Astrocyte (in vitro differentiated cells and primary cell): ENCODE data around the gene PSD. TPM values are rescaled to one million over a fixed set of nuclear protein-coding genes. Genes with fewer than 3 reads are reported as not detected.
A peak's percentile ranks its signal among the peaks of the same experiment; 100 is the strongest.

ENCODE experiments used
- DNase-seq: peaks from one replicate; pipeline ENCODE4 v3.0.0-alpha.2; 2010; ENCODE audit warnings: low read depth
- FAIRE-seq: peaks from 2 replicates; lab custom pipeline; 2011; peaks lifted over from hg19 to GRCh38; lab: Jason Lieb, UNC
- H2AFZ ChIP-seq: 2 replicates; pipeline ENCODE4 v1.6.0; 2012; ENCODE audit warnings: low read depth, low read length, inconsistent platforms
- H3K27ac ChIP-seq: 2 replicates; pipeline ENCODE4 v1.5.1; 2011; ENCODE audit warnings: low read depth, low read length, inconsistent platforms
- H3K27me3 ChIP-seq: 2 replicates; pipeline ENCODE4 v1.6.0; 2011; ENCODE audit warnings: low read length, inconsistent platforms; ENCODE audit not compliant: insufficient read depth
- H3K36me3 ChIP-seq: 2 replicates; pipeline ENCODE4 v1.5.1; 2011; ENCODE audit warnings: low read length, inconsistent platforms; ENCODE audit not compliant: insufficient read depth
- H3K4me1 ChIP-seq: 2 replicates; pipeline ENCODE4 v1.5.1; 2011; ENCODE audit warnings: low read length, inconsistent platforms; ENCODE audit not compliant: insufficient read depth
- H3K4me2 ChIP-seq: 2 replicates; pipeline ENCODE4 v1.6.0; 2012; ENCODE audit warnings: low read length, inconsistent platforms
- H3K4me3 ChIP-seq: 2 replicates; pipeline ENCODE4 v1.5.1; 2011; ENCODE audit warnings: low read depth, mild to moderate bottlenecking, low read length, inconsistent platforms; ENCODE audit not compliant: insufficient read depth
- H3K79me2 ChIP-seq: 2 replicates; pipeline ENCODE4 v1.6.0; 2012; ENCODE audit warnings: mild to moderate bottlenecking, low read length, inconsistent platforms; ENCODE audit not compliant: insufficient read depth
- H3K9ac ChIP-seq: 2 replicates; pipeline ENCODE4 v1.6.0; 2012; ENCODE audit warnings: mild to moderate bottlenecking, low read length, inconsistent platforms
- H3K9me3 ChIP-seq: 2 replicates; pipeline ENCODE4 v1.5.1; 2012; ENCODE audit warnings: low read depth, mild to moderate bottlenecking, low read length, inconsistent platforms; ENCODE audit not compliant: insufficient read depth
- H4K20me1 ChIP-seq: 2 replicates; pipeline ENCODE4 v1.6.0; 2012; ENCODE audit warnings: low read length, inconsistent platforms; ENCODE audit not compliant: insufficient read depth
- H3K27ac Mint-ChIP-seq: one replicate; pipeline ENCODE4 v1.8.0; 2021; ENCODE audit warnings: mild to moderate bottlenecking, mixed read lengths; ENCODE audit not compliant: unreplicated experiment
- H3K27me3 Mint-ChIP-seq: one replicate; pipeline ENCODE4 v1.8.0; 2021; ENCODE audit warnings: low read depth, mixed read lengths; ENCODE audit not compliant: unreplicated experiment
- H3K36me3 Mint-ChIP-seq: one replicate; pipeline ENCODE4 v1.8.0; 2021; ENCODE audit warnings: low read depth, mixed read lengths; ENCODE audit not compliant: unreplicated experiment
- H3K4me1 Mint-ChIP-seq: one replicate; pipeline ENCODE4 v1.8.0; 2021; ENCODE audit warnings: low read depth, mixed read lengths; ENCODE audit not compliant: unreplicated experiment
- H3K4me3 Mint-ChIP-seq: one replicate; pipeline ENCODE4 v1.8.0; 2021; ENCODE audit warnings: mild to moderate bottlenecking, moderate library complexity, mixed read lengths; ENCODE audit not compliant: unreplicated experiment
- H3K9me3 Mint-ChIP-seq: one replicate; pipeline ENCODE4 v1.8.0; 2021; ENCODE audit warnings: mild to moderate bottlenecking, mixed read lengths; ENCODE audit not compliant: unreplicated experiment
- EZH2 ChIP-seq: IDR thresholded peaks from 2 replicates; pipeline ENCODE4 v1.6.1; 2012; ENCODE audit warnings: mild to moderate bottlenecking, low read length, inconsistent platforms; ENCODE audit not compliant: insufficient read depth
- total RNA-seq: library from RNA; stranded (reverse); gene quantifications from 2 replicates; pipeline ENCODE4 v1.2.1, GENCODE V29; 2021
- TF ChIP-seq, protein P1 (sequence below): IDR thresholded peaks from 2 replicates; pipeline ENCODE4 v1.5.1; 2011; ENCODE audit warnings: low read depth, mild to moderate bottlenecking, inconsistent platforms, low read length, moderate library complexity; ENCODE audit not compliant: insufficient read depth

Gene PSD
- total RNA-seq, 1 donor from 2014 or later, result 8.8 TPM

DNA sequence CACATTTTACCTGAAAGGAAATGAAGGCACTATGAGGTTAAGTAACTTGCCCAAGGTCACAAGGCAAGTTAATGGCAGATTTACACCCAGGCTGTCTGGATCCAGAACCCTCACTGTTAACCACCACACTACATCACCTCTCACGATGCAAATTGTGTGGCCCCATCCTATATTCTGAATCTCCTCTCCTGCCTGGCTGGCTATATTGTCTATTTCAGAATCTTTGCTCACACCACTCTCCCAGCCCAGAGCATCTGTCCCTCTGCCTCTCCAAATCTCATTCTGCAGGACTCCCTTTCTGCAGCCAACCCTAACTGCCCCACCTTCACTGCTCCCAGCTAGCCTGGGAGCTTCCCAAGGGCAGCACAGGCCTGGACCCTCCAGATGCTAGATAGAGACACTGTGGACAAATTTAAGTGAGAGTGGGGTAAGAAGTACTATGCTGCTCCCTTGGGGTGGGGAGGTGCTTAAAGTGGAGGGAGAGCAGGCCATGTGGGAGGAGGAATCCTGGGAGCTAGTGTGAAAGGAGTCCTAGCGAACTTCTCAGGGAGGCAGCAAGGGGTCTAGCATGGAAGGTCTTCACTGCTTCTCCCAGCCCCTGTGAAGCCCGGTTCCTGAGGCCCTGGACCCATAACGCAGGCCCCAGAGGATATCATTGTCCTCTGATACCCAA, 13.0 kb upstream of the PSD start:
- FAIRE-seq, result no peak
- H3K9me3 ChIP-seq, result no peaks in the 10 kb centered on the region
- H3K4me1 ChIP-seq, result peaks cover 23% of the 10 kb centered on the region
- peak overlapping the region; percentile 95 for H3K4me3 Mint-ChIP-seq
- peak overlapping the region; percentile 93 for H3K4me3 ChIP-seq
- no peaks in the 10 kb centered on the region for H3K27me3 ChIP-seq
- H4K20me1 ChIP-seq, result peaks cover 16% of the 10 kb centered on the region
- H3K27me3 Mint-ChIP-seq, result peaks cover 4% of the 10 kb centered on the region
- peak overlapping the region; percentile 74 for H3K27ac ChIP-seq
- peak overlapping the region; percentile 94 for H3K9ac ChIP-seq
- peaks cover 13% of the 10 kb centered on the region for H3K4me1 Mint-ChIP-seq
- DNase-seq, result no peak
- no peaks in the 10 kb centered on the region for H3K9me3 Mint-ChIP-seq
- peak overlapping the region; percentile 91 for H3K27ac Mint-ChIP-seq
- H3K36me3 ChIP-seq, result no peaks in the 10 kb centered on the region
- H3K36me3 Mint-ChIP-seq, result peaks cover 6% of the 10 kb centered on the region
- H2AFZ ChIP-seq, result peak overlapping the region; percentile 94
- H3K4me2 ChIP-seq, result peak overlapping the region; percentile 96
- TF ChIP-seq, protein P1, sequence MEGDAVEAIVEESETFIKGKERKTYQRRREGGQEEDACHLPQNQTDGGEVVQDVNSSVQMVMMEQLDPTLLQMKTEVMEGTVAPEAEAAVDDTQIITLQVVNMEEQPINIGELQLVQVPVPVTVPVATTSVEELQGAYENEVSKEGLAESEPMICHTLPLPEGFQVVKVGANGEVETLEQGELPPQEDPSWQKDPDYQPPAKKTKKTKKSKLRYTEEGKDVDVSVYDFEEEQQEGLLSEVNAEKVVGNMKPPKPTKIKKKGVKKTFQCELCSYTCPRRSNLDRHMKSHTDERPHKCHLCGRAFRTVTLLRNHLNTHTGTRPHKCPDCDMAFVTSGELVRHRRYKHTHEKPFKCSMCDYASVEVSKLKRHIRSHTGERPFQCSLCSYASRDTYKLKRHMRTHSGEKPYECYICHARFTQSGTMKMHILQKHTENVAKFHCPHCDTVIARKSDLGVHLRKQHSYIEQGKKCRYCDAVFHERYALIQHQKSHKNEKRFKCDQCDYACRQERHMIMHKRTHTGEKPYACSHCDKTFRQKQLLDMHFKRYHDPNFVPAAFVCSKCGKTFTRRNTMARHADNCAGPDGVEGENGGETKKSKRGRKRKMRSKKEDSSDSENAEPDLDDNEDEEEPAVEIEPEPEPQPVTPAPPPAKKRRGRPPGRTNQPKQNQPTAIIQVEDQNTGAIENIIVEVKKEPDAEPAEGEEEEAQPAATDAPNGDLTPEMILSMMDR, result no peak
- TF ChIP-seq EZH2, result no peak
- H3K79me2 ChIP-seq, result peaks cover 12% of the 10 kb centered on the region

DNA sequence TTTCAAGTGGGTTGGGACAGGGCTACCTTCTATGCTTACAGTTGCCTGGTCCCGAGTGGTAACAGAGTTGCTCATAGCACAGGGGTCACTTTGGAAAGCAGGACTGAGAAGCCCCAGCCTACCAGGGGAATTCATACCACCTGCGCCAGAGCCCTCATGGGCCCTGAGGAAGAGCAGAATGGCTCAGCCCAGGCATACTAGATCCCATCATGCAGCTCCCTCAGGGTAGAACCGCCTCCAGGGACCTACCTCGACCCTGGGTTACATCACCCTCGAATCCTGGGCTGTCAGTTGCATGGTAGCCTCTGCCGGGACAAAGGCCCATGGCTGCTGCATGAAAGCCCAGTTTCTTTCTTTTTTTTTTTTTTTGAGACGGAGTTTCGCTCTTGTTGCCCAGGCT, 10.9 kb upstream of the PSD start:
- Mint-ChIP-seq H3K4me3 (no peak overlapping the region), H3K9me3 (no peaks in the 10 kb centered on the region), H3K27ac (no peak overlapping the region), H3K36me3 (peaks cover 6% of the 10 kb centered on the region), H3K4me1 (peaks cover 7% of the 10 kb centered on the region), H3K27me3 (no peaks in the 10 kb centered on the region)
- Histone ChIP-seq H4K20me1 (peaks cover 22% of the 10 kb centered on the region), H3K27me3 (no peaks in the 10 kb centered on the region), H2AFZ (no peak overlapping the region), H3K36me3 (no peaks in the 10 kb centered on the region), H3K9ac (no peak overlapping the region), H3K79me2 (peaks cover 14% of the 10 kb centered on the region), H3K4me3 (no peak overlapping the region), H3K4me2 (no peak overlapping the region), H3K27ac (no peak overlapping the region), H3K9me3 (no peaks in the 10 kb centered on the region), H3K4me1 (peaks cover 14% of the 10 kb centered on the region)
- FAIRE-seq (no peak), DNase-seq (no peak)
- no peak for TF ChIP-seq EZH2
- TF ChIP-seq, protein P1, result no peak

DNA sequence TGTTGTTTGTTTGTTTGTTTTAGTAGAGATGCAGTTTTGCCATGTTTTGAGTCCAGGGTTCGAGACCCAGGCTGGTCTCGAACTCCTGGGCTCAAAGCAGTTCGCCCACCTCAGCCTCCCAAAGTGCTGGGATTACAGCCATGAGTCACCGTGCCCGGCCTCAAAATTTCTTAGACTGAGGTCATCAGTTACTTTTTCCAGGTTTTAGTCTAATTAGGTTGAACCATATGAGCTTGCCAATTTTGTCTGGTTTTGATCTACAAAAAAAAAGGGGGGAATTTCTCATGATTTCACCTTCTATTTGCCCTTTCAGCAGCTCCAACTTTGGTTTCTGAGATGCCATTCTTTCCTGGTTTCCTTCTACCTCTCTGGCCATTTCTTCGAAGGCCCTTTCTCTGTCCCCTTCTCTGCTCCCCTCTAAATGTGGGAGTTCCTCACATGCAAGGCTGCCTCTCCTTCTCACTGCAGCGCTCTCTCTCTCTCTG, 8.3 kb upstream of the PSD start:
- Mint-ChIP-seq H3K4me1 (peaks cover 9% of the 10 kb centered on the region), H3K4me3 (no peak overlapping the region), H3K27me3 (no peaks in the 10 kb centered on the region), H3K36me3 (peaks cover 15% of the 10 kb centered on the region), H3K27ac (no peak overlapping the region), H3K9me3 (no peaks in the 10 kb centered on the region)
- FAIRE-seq (no peak), DNase-seq (peak; percentile 55)
- no peak overlapping the region for H3K9ac ChIP-seq
- peaks cover 12% of the 10 kb centered on the region for H3K79me2 ChIP-seq
- peaks cover 32% of the 10 kb centered on the region for H4K20me1 ChIP-seq
- TF ChIP-seq, protein P1, result no peak
- TF ChIP-seq EZH2, result no peak
- H2AFZ ChIP-seq, result no peak overlapping the region
- no peaks in the 10 kb centered on the region for H3K9me3 ChIP-seq
- peaks cover 19% of the 10 kb centered on the region for H3K4me1 ChIP-seq
- no peaks in the 10 kb centered on the region for H3K36me3 ChIP-seq
- H3K4me2 ChIP-seq, result no peak overlapping the region
- no peaks in the 10 kb centered on the region for H3K27me3 ChIP-seq
- H3K27ac ChIP-seq, result no peak overlapping the region
- H3K4me3 ChIP-seq, result no peak overlapping the region
